ENCODE data around the gene PTCH1. TPM values are rescaled to one million over a fixed set of nuclear protein-coding genes. Genes with fewer than 3 reads are reported as not detected.

PTCH1 gene
- total RNA-seq, 1 donor from 2014 or later: 16.2 TPM

DNA sequence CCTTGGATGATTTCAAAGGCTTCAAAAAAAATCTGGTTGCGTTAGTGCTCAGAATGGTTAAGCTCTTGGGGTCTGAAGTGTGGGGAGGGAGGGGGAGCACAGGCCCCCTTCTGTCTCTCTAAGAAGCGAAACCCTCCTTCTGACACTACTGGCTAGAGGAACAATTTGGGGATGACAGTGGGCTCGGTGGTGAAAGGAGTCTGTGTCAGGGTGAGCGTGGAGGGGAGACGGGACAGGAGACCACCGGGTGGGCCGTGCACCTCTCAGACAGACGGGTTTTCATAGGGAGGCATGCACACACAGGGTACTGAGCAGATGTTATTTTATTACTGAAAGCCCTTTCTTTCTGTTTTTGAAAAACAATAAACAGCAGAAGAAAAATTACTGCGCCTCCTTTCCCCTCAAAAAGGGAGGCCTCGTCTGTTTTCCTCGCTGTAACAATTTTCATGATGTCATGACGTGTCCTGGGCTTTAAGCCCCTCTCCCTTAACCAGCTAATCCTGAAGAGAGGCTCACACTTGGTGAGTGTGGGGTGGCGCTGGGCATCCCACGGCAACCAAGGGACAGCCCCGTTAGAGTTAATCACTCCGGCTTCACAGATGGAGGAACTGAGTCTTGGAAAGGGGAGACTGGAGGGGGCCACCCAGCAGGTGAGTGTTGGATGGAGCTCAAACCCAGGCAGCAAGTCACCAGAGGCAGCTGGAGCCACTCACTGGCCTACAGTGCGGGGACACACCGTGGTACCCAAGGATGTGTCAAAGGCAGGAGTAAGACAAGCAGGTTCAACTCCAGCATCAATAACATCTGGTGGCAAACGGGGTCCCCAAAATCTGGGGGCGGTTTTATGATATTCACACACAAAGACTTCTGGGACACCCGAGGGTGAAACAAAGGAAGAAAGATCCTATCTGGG is 53.4 kb downstream of the PTCH1 start:
- no peak for TF ChIP-seq CTCF (IDR thresholded peaks at IDR 0.05)
- H3K36me3 Mint-ChIP-seq (ENCODE audit: unreplicated experiment): peaks cover 25% of the 10 kb centered on the region
- no peak for DNase-seq (ENCODE audit: extremely low spot score, unreplicated experiment)
- H3K9me3 Mint-ChIP-seq (ENCODE audit: unreplicated experiment): no peaks in the 10 kb centered on the region
- peak overlapping the region; percentile 88 for H3K27ac Mint-ChIP-seq (ENCODE audit: unreplicated experiment)
- H3K27me3 Mint-ChIP-seq (ENCODE audit: unreplicated experiment): no peaks in the 10 kb centered on the region
- H3K4me3 Mint-ChIP-seq (ENCODE audit: unreplicated experiment): peak overlapping the region; percentile 66
- peaks cover 53% of the 10 kb centered on the region for H3K4me1 Mint-ChIP-seq (ENCODE audit: unreplicated experiment)

DNA sequence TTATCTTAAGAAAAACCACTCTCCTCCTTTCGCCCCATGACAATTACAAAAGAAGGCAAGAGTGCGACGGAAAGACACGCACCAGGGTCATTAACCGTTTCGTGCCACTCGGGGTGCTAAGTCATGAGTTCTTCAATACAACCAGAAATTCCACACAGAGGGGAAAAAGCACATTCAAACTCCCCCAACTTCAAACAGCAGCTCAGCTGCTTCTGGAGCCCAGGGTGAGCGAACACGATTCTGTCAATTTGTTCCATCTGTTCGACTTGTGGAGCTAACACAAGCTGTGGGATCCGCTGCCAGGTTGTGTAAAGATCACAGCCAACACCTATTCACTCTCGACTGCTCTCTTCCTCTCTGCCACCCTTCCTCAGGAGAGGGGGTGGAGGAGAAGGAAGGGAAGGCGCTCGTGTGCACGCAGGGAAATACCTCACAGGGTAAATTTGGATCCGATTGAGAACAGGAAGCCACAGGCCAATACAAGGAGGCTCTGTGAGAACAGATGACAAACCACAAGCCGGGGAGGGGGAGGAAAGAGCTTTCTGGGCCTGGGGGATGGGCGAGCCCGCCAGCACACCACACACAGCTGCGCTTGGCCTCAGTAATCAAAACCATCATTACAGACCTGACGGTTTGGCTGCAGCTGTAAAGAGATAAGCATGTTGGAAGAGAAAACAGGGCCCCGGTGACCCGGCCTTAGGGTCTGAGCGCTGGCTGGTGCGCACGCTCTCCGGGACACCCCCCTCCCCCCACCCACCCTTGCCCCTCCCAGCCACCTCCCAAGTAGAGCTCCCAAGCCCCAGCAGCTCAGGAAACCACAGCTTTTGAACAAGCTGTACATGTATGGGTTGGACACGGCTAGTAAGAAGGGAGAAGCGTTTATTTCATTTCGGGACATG is 54.3 kb downstream of the PTCH1 start:
- no peak for TF ChIP-seq CTCF (IDR thresholded peaks at IDR 0.05)
- no peaks in the 10 kb centered on the region for H3K27me3 Mint-ChIP-seq (ENCODE audit: unreplicated experiment)
- DNase-seq (ENCODE audit: extremely low spot score, unreplicated experiment): peak; percentile 88
- H3K4me1 Mint-ChIP-seq (ENCODE audit: unreplicated experiment): peaks cover 62% of the 10 kb centered on the region
- H3K27ac Mint-ChIP-seq (ENCODE audit: unreplicated experiment): peak overlapping the region; percentile 88
- H3K9me3 Mint-ChIP-seq (ENCODE audit: unreplicated experiment): no peaks in the 10 kb centered on the region
- peak overlapping the region; percentile 73 for H3K4me3 Mint-ChIP-seq (ENCODE audit: unreplicated experiment)
- H3K36me3 Mint-ChIP-seq (ENCODE audit: unreplicated experiment): peaks cover 31% of the 10 kb centered on the region

DNA sequence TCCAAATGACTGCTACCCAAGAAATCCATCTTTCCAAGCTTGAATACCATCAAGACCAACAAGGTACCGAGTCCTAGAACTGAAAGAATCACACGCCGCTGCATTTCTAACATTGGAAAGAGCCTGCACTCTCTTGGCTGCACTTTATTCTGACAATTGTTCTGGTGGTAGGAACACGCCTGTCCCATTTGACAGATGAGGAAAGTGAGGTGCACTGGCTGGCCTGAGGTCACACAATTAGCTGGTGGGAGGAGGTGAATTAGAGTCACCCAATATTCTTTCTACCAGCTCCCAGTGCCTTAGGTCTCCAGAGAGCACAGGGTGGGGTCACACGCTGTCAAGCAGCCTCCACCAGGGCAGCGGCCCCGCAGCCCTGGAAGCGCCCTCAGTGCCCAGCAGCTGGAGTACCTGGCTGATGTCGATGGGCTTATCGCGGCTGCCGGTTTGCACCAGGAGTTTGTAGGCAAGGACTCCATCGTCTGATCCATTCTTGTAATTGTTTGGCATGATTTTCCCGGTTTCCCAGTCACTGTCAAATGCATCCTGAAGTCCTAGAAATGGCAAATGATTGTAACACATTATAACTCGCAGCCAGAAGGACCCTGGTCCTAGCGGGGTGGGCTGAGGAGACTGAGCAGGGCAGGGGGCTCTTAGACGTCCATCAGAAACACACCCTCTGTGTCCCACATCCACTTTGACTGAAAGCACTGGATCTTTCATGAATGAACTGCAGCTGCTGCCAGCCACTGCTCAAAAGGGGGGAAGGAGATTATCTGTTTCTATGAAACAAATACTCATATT is 55.1 kb downstream of the PTCH1 start:
- Mint-ChIP-seq H3K4me1 (ENCODE audit: unreplicated experiment) (peaks cover 63% of the 10 kb centered on the region), H3K4me3 (ENCODE audit: unreplicated experiment) (peak overlapping the region; percentile 73), H3K27me3 (ENCODE audit: unreplicated experiment) (no peaks in the 10 kb centered on the region), H3K36me3 (ENCODE audit: unreplicated experiment) (peaks cover 30% of the 10 kb centered on the region), H3K9me3 (ENCODE audit: unreplicated experiment) (no peaks in the 10 kb centered on the region), H3K27ac (ENCODE audit: unreplicated experiment) (peak overlapping the region; percentile 88)
- DNase-seq (ENCODE audit: extremely low spot score, unreplicated experiment): no peak
- TF ChIP-seq CTCF (IDR thresholded peaks at IDR 0.05): no peak

DNA sequence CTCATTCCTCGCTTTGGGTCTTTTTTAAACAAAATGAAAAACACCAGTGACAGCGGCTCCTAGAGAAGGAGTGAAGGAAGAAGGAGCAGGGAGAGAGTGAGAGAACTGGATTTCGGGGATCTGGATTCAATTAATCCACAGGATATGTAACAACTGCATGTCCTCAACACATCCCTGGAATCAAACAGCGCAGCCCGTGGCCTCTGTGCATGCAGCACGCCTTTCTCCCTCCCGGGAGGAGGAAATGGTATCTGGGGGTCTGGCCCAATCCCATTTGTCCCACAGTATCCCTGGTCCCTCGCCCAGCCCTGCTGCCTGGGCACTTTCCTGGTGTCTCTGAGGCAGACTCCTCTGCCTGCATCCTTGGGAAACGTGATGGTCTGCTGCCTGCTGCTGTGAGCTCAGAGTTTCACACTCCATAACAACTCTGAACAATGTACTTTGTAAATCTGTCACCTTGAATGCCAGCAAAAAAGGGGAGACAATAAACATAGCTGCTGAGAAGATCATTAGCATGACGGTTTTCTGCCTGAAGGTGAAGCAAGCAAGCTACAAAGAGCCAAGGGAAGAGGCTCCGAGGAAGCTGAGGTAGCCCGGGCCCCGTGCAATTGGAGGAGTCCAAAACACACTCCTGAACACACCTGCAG is 56.1 kb downstream of the PTCH1 start:
- Mint-ChIP-seq H3K36me3 (ENCODE audit: unreplicated experiment) (peaks cover 34% of the 10 kb centered on the region), H3K9me3 (ENCODE audit: unreplicated experiment) (no peaks in the 10 kb centered on the region), H3K27ac (ENCODE audit: unreplicated experiment) (peak overlapping the region; percentile 73), H3K27me3 (ENCODE audit: unreplicated experiment) (no peaks in the 10 kb centered on the region), H3K4me1 (ENCODE audit: unreplicated experiment) (peaks cover 67% of the 10 kb centered on the region), H3K4me3 (ENCODE audit: unreplicated experiment) (peak overlapping the region; percentile 27)
- no peak for TF ChIP-seq CTCF (IDR thresholded peaks at IDR 0.05)
- no peak for DNase-seq (ENCODE audit: extremely low spot score, unreplicated experiment)
